Urinary bladder (tissue), 4 donors: ENCODE results near the gene SLC1A3. TPM values are rescaled to one million over a fixed set of nuclear protein-coding genes. Genes with fewer than 3 reads are reported as not detected.
"Not testable (repeated sequence)": the region's sequence is repeated elsewhere in the genome, so short reads cannot be mapped to it uniquely, and the experiment has no call there.

Source experiments
- DNase-seq: peaks from one replicate; pipeline ENCODE4 v3.0.0-alpha.2; 2015; ENCODE audit errors: extremely low spot score
- H3K27ac ChIP-seq: one replicate; pipeline ENCODE4 v1.5.1; 2013; ENCODE audit warnings: low read depth, mild to moderate bottlenecking, moderate library complexity
- H3K36me3 ChIP-seq: one replicate; pipeline ENCODE4 v1.6.1; 2013; ENCODE audit warnings: mild to moderate bottlenecking, moderate library complexity; ENCODE audit not compliant: insufficient read depth
- H3K4me1 ChIP-seq: one replicate; pipeline ENCODE4 v1.6.1; 2013; ENCODE audit warnings: mild to moderate bottlenecking, moderate library complexity; ENCODE audit not compliant: insufficient read depth
- H3K4me3 ChIP-seq: one replicate; pipeline ENCODE4 v1.5.1; 2013; ENCODE audit warnings: low read depth, low read length
- WGBS: extraction: QIAGEN DNeasy Blood & Tissue Kit; methylation state at CpG from one replicate; pipeline ENCODE4 v1.1.7; 2013; 5-methylcytosine and 5-hydroxymethylcytosine counted together
- polyA plus RNA-seq: library from polyadenylated mRNA; stranded (reverse); fragments of 200-250 nt; gene quantifications from one replicate; pipeline ENCODE4 v1.2.3, GENCODE V29; 2013
- total RNA-seq: library from RNA; depleted of rRNA; stranded (reverse); fragments of >200 nt; gene quantifications from one replicate; pipeline ENCODE4 v1.2.3, GENCODE V29; 2014
- donor health status: healthy with polysubstance abuse.
- donor health status: healthy.

Gene SLC1A3
- total and polyA plus RNA-seq, 2 donors = 15.7 to 18.1 TPM

DNA sequence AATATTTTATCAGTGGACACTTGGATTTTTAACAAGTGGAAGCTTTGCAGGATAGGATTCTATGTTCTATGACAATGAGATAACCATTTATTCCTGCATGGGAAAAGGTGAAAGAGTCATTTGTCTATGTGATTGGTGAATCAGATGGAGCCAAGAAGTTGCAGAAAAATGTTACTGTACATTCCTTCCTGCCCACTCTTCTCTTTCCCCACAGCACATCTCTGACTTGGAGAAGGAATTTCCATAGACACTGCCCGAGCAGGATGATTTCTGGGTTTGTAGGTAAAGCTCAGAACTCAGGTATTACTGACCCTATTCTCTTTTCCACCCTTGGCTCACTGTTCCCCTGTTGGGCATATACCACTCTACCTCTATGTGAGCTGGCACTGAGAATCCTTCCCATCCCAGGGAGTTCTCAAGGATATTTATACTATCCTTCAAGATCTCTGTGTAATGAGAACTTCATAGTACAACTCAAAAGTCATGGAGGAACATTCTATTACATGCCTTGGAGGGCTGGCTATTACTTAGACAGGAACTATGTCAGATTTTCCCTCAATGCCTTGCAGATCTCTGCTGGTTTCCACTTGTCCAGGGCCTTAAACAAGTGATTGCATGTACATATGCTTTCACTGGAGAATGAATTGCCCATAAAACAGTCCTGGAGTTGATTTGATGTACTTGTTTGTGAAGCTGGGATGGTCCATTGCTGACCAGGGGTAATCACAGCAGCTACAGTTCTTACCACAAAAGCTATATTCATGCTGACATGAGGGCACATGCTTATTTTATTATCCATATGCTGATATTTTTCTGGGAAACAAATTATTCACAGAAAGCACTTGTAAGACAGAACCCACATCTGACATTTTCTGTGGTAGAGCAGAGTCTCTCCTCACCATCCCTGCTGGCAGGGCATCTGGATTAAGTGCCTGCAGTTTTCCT lies 24.1 kb downstream of the SLC1A3 start:
- WGBS = 65% methylated on average over 1 of the region's 1 CpG
- Histone ChIP-seq H3K4me1 (no peaks in the 10 kb centered on the region), H3K27ac (no peak overlapping the region), H3K4me3 (no peak overlapping the region), H3K36me3 (no peaks in the 10 kb centered on the region)
- peak; percentile 69 for DNase-seq

DNA sequence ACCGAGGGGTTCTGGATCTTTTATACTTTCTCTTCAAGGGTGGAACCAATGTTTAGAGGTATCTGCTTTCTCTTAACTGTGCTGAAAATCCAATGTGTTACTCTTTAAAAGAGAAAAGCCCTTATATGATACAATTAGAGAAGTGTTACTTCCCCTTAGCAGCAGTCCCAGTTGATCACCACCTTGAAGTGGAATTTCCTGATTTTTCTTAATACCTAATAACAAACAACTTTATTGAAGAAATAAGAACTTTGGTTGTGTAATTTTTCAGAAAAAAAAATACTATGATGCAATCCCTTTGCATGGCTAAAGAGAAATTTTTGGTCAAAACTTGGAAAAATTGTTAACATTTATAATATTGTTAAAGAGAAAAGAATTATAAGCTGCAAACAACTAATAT lies 24.7 kb downstream of the SLC1A3 start:
- H3K4me1 ChIP-seq = no peaks in the 10 kb centered on the region
- no peak overlapping the region for H3K27ac ChIP-seq
- WGBS = 24% methylated on average over 1 of the region's 1 CpG
- H3K36me3 ChIP-seq = no peaks in the 10 kb centered on the region
- no peak overlapping the region for H3K4me3 ChIP-seq
- DNase-seq = no peak

DNA sequence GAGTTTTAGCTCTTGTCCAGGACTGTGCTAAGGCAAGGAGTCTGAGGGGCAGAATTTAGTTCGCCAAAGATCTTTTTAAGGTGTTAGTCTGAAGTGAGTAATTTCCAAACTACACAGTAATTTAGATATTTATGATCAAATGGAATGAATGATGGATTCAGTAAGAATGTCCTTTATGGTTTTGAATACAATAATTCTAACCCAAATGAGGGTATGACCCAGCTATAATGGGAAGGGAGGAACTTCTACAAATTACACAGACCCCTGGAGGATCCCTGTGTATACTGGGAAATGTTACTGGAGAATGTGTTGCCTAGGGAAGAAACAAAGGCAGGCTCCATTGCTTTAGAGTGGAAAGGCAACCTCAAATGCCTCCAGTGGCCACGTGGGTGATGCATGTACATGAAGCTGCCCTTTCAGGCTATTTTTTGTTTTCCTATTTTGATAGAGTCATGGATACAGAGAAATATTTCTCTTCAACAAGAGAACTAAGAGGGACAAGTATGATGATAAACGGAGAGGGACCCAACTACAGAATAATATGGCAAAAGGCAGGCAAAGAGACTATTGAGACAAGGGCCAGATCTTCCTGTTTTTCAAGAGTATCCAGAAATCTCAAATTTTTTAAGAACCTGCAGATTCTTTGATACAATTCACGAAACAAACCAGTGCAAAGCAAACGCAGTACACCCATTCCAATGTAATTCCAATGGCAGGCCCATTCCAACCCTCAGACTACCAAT lies 25.4 kb downstream of the SLC1A3 start:
- H3K36me3 ChIP-seq = no peaks in the 10 kb centered on the region
- H3K4me1 ChIP-seq = no peaks in the 10 kb centered on the region
- WGBS = 65% methylated on average over 5 of the region's 5 CpGs
- no peak for DNase-seq
- no peak overlapping the region for H3K4me3 ChIP-seq
- H3K27ac ChIP-seq = no peak overlapping the region

DNA sequence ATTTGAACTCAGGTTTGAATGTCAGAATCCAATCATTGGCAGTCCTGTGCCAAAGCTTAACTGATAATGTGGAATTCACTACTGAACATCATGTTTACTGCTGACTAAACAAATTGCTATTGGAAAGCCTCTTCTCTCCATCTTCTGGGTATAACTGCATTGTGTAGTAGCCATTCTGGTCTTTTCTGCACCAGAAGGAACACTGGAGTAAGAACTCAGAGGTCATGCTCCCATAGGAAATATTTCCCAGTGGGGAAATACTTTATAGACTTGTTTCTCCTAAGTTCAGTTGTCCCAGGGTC lies 25.9 kb downstream of the SLC1A3 start:
- Histone ChIP-seq H3K4me3 (no peak overlapping the region), H3K27ac (no peak overlapping the region), H3K36me3 (no peaks in the 10 kb centered on the region), H3K4me1 (no peaks in the 10 kb centered on the region)
- DNase-seq = no peak

DNA sequence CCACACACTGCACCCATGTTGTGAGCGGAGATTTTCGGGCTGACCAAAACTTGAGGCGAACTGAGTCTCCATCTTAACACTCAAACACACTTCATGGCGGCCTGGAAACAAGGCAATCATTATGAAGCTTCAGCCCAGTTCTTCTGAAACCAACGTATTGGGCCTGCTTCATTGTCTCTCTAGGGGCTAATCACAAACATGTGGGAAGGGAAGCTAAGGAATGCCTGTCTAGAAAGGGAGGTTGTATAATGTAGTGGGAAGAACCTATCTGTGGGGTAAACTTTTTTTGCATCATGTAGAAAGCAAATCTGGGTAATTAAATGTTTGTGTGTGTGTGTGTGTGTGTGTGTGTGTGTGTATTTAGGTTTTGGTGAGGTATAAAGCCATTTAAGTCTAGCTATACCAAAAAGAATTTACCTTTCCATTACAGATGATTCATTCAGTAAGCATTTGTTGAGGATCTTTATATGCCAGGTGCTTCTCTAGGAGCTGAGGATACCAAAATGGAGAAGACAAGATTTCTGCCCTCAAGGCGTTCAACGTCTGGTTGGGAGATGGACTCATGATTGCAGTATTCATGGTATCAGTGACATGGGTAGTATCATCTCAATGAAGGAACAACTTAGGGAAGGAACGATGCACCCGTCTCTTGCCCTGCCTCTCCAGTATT lies 29.4 kb downstream of the SLC1A3 start:
- Histone ChIP-seq H3K4me1 (no peaks in the 10 kb centered on the region), H3K4me3 (no peak overlapping the region), H3K27ac (no peak overlapping the region), H3K36me3 (no peaks in the 10 kb centered on the region)
- DNase-seq = no peak
- WGBS = 88% methylated on average over 9 of the region's 9 CpGs

DNA sequence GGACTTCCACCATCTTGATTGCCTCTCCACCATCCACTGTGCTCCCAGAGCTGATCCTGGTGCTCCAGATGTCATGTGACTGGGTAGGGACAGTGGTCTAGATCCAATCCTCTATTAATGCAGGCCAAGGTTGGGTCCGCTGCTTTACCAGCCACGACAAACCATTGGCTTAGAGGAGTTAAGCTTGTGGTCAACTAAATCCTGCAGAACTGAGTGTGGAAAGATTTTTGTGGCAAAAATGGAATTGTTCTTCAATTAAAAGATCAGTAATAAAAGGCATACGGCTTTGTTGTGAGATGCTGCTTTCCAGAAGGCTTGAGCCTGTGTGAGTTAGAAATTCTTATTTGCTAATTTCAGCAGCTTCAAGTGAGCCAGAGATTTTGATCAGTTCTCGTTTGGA lies 30.7 kb downstream of the SLC1A3 start:
- DNase-seq = no peak
- Histone ChIP-seq H3K4me1 (no peaks in the 10 kb centered on the region), H3K4me3 (no peak overlapping the region), H3K36me3 (no peaks in the 10 kb centered on the region), H3K27ac (no peak overlapping the region)
- 81% methylated on average over 4 of the region's 4 CpGs for WGBS

DNA sequence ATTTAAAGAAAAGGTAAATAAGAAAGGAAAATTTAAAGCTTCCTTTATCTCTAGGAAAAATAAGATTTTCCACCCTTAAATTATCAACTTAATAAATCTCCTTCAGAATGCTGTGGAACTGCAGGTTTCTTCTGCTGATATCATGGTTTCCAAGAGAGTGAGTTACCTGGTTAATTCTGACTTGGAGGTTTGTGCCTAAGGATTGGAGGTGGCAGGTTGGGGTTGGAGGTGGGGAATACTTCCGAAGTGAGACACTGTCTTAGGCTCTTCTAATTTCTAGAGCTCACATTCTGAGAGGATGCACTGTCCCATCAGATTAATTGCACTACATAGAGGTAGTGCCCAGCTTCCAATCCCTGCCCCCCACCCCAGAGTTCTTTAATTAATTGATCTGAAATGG lies 31.1 kb downstream of the SLC1A3 start:
- Histone ChIP-seq H3K4me1 (no peaks in the 10 kb centered on the region), H3K27ac (no peak overlapping the region), H3K36me3 (no peaks in the 10 kb centered on the region), H3K4me3 (no peak overlapping the region)
- WGBS = 95% methylated on average over 1 of the region's 1 CpG
- DNase-seq = no peak

DNA sequence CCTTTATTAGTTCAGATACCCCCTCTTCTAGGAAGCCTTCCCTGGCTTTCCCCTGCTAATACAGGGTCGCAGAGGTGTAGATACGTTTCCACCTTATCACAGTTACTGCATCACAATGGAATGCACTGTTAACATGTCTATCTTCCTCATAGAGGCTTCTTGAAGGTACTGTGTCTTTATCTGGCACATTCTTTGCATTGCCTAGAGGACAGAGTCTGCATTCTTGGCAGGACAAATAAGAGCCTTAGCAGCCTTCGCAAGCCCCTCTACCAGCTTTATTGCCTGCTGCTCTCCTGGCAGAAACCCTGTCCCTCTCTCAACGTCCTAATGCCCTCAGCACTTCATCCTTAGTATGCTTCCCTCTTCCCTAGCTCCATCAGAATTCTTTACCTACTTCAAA lies 31.6 kb downstream of the SLC1A3 start:
- 27% methylated on average over 4 of the region's 4 CpGs for WGBS
- H3K4me3 ChIP-seq = no peak overlapping the region
- no peaks in the 10 kb centered on the region for H3K36me3 ChIP-seq
- DNase-seq = no peak
- H3K4me1 ChIP-seq = no peaks in the 10 kb centered on the region
- H3K27ac ChIP-seq = no peak overlapping the region

DNA sequence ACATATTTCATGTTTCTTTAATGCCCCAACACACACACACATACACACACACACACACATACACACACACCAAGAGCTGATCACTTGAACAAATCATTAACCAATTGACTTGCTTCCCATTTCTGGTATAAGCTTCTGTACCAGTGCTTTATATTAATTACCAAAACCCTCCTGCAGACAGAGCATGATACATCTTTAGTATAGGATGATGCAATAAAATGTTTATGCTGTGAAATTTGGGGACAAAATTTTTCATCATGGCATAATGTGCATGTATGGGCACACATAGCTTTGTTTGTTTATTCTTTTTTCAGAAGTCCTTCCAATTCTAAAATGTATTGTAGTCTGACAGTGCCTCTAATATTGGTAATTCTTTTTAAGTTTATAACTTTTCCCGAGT lies 34.5 kb downstream of the SLC1A3 start:
- no peaks in the 10 kb centered on the region for H3K36me3 ChIP-seq
- no peak overlapping the region for H3K4me3 ChIP-seq
- no peaks in the 10 kb centered on the region for H3K4me1 ChIP-seq
- H3K27ac ChIP-seq = no peak overlapping the region
- WGBS = 44% methylated on average over 1 of the region's 1 CpG
- no peak for DNase-seq

DNA sequence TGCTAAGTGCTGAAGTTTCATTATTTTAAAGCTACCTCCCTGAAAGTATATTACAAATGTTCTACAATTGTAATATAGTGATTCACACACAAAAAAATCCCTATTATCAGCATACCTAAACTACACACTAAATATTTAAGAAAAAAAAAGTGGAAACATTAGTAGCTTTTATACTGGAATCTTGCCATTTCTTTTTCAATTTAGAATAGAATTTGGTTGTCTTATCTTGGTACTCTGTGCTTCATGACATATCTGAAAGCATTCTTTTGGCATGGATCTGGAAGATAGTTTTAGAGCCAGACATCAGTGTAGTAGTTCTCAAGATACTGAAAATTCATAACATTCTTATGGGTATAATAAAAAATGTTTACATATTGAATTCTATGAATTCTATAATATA lies 35.0 kb downstream of the SLC1A3 start:
- no peak for DNase-seq
- Histone ChIP-seq H3K4me3 (no peak overlapping the region), H3K27ac (no peak overlapping the region), H3K36me3 (no peaks in the 10 kb centered on the region), H3K4me1 (no peaks in the 10 kb centered on the region)

DNA sequence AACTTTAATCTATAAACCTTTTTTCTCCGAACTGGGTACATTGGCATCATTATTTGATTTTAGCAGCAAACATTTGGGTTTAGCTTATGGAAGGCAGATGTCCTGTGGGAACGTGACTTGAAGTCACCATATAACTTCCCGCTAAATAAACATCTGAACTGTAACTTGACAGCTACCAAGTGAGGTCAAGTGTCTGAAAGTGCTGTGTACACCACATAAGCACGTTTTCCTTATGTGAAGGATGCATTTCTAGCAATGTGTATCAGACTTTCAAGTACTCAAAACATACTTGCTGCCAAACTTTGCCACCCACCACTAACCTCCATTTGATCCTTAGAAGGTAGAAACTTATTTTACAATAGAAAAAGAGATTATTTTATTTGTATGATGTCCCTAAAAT lies 35.7 kb downstream of the SLC1A3 start:
- 37% methylated on average over 4 of the region's 4 CpGs for WGBS
- Histone ChIP-seq H3K4me3 (no peak overlapping the region), H3K27ac (no peak overlapping the region), H3K4me1 (no peaks in the 10 kb centered on the region), H3K36me3 (no peaks in the 10 kb centered on the region)
- DNase-seq = no peak

DNA sequence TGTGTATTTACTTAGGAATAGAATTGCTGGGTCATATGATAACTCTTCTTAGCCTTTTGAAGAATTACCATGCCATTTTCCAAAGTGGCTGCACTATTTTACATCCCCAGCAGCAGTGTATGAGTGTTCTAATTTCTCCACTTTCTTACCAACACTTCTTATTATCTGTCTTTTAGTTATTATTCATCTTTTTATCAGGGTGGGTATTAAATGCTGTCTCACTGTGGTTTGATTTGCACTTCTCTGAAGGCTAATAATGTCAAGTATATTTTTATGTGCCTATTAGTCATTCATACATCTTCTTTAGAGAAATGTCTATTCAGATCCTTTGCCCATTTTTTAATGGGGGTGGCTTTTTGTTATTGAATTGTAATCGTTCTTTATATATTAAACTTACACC lies 36.8 kb downstream of the SLC1A3 start:
- H3K4me1 ChIP-seq = no peaks in the 10 kb centered on the region
- DNase-seq = no peak
- WGBS = 51% methylated on average over 1 of the region's 1 CpG
- no peaks in the 10 kb centered on the region for H3K36me3 ChIP-seq
- H3K27ac ChIP-seq = no peak overlapping the region
- no peak overlapping the region for H3K4me3 ChIP-seq

DNA sequence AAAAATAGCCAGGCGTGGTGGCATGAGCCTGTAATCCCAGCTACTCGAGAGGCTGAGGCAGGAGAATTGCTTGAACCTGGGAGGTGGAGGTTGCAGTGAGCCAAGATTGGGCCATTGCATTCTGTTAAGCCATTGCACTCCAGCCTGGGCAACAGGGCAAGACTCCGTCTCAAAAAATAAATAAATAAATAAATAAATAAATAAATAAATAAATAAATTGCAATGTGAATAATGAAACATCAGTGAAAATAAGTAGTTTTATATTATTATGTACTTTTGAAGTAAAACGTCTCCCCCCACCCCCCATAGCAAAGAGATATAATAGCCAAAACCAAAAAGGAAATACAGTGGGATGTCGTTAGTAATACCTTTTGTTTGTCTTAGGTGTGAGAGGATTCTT lies 37.4 kb downstream of the SLC1A3 start:
- WGBS = 85% methylated on average over 5 of the region's 5 CpGs
- not testable (repeated sequence) for H3K4me1 ChIP-seq, H3K36me3 ChIP-seq, DNase-seq, H3K4me3 ChIP-seq, H3K27ac ChIP-seq

DNA sequence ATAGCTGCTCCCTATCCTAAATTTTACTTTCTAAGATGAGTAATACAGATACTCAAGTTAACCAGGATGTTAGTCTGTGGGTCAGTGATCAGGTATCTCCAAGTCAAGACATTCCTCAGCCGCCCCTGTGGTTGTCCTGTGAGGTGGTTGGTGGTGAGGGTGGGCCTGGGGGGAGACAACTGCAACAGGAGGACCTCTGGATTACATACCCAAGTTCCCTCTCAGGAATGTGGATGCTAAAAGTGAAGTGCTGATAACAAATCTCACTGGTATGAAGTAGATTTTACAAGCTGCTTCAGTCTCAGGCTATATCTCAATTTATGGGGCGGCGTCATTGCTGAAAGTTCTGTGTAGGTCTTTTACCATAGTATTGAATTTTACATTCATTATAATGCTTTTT lies 38.3 kb downstream of the SLC1A3 start:
- WGBS = 60% methylated on average over 3 of the region's 3 CpGs
- no peaks in the 10 kb centered on the region for H3K36me3 ChIP-seq
- no peak for DNase-seq
- H3K4me1 ChIP-seq = no peaks in the 10 kb centered on the region
- no peak overlapping the region for H3K4me3 ChIP-seq
- H3K27ac ChIP-seq = no peak overlapping the region
